H1 (cell line): ENCODE measurements around the gene FGGY.

Source experiments
- CHD2 ChIP-seq: IDR thresholded peaks from 2 replicates; pipeline ENCODE4 v1.6.1; 2012; ENCODE audit warnings: low read length, improper control_type of control experiment
- EP300 ChIP-seq, 2 experiments: IDR thresholded peaks; 1 replicate in 1 of 2; 2 replicates in 1 of 2; pipeline ENCODE4 v1.6.1; 2011 to 2012; ENCODE audit warnings: low read depth in 2 of 2, low read length in 2 of 2, mild to moderate bottlenecking in 2 of 2, borderline replicate concordance in 1 of 2, inconsistent platforms in 1 of 2, moderate library complexity in 1 of 2
- EZH2 ChIP-seq: fragments of 200-600 bp; sonication (generic); IDR thresholded peaks from 2 replicates; pipeline ENCODE4 v1.7.1; 2012; ENCODE audit warnings: low read depth, mild to moderate bottlenecking, moderate library complexity, low read length, inconsistent platforms; ENCODE audit not compliant: severe bottlenecking
- HDAC2 ChIP-seq, 2 experiments: fragments of 300-600 bp in 1 of 2; sonication (generic) in 1 of 2; IDR thresholded peaks; 2 replicates each; pipeline ENCODE4 v1.6.1; 2011 to 2012; ENCODE audit warnings: low read depth in 2 of 2, low read length in 2 of 2, mild to moderate bottlenecking in 2 of 2, moderate library complexity in 2 of 2, borderline replicate concordance in 1 of 2, inconsistent platforms in 1 of 2
- JUN ChIP-seq: IDR thresholded peaks from 2 replicates; pipeline ENCODE4 v1.6.1; 2011; ENCODE audit warnings: low read depth, mild to moderate bottlenecking, improper control_type of control experiment, low read length
- POLR2A ChIP-seq, 2 experiments: IDR thresholded peaks; 1 replicate in 1 of 2; 2 replicates in 1 of 2; pipeline ENCODE4 v1.6.1; 2011; ENCODE audit warnings: low read depth in 2 of 2, low read length in 2 of 2, mild to moderate bottlenecking in 2 of 2; ENCODE audit errors: control extremely low read depth in 1 of 2
- POU5F1 ChIP-seq: IDR thresholded peaks from 2 replicates; pipeline ENCODE4 v1.6.1; 2011; ENCODE audit warnings: low read depth, mild to moderate bottlenecking, low read length, moderate library complexity
- SIN3A ChIP-seq, 2 experiments: IDR thresholded peaks in 1 of 2; conservative IDR thresholded peaks in 1 of 2; 2 replicates each; pipeline ENCODE4 v1.6.1; 2011 to 2012; ENCODE audit warnings: low read length in 2 of 2, improper control_type of control experiment in 1 of 2, low read depth in 1 of 2, mild to moderate bottlenecking in 1 of 2
- SP4 ChIP-seq: IDR thresholded peaks from 2 replicates; pipeline ENCODE4 v1.6.1; 2012; ENCODE audit warnings: low read length, inconsistent platforms
- TEAD4 ChIP-seq: IDR thresholded peaks from 2 replicates; pipeline ENCODE4 v1.6.1; 2012; ENCODE audit warnings: low read depth, low read length, inconsistent platforms, mixed read lengths
- ZNF274 ChIP-seq: IDR thresholded peaks from 2 replicates; pipeline ENCODE4 v1.7.0; 2012; ENCODE audit warnings: low read length, borderline replicate concordance; ENCODE audit errors: extremely low read depth
- TF ChIP-seq, protein P1 (sequence below), 3 experiments: IDR thresholded peaks; 1 replicate in 2 of 3; 2 replicates in 1 of 3; pipeline versions ENCODE4 v1.5.1 to v1.6.1; 2011; ENCODE audit warnings: low read length in 3 of 3, mild to moderate bottlenecking in 3 of 3, inconsistent platforms in 2 of 3, low read depth in 1 of 3, moderate library complexity in 1 of 3; ENCODE audit not compliant: insufficient read depth in 1 of 3; ENCODE audit errors: control extremely low read depth in 1 of 3

DNA sequence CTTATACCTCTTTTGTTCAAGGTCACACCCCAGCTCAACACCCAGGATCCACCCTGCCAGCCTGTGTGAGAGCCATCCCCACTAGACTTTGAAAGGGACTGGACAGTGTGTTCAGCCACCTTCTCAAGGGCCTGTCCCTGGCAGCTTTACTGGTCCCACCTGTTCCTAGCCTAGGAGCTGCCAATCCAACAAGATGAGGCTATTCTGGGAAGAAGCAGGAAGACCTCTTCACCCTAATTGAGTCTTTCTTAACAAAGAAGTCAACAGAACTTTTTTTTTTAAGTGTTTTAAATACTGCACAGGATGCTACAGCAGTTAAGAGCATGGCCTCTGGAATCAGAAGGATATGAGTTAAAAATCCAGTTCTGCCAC lies 422.1 kb downstream of the FGGY start:
- TF ChIP-seq, protein P1, sequence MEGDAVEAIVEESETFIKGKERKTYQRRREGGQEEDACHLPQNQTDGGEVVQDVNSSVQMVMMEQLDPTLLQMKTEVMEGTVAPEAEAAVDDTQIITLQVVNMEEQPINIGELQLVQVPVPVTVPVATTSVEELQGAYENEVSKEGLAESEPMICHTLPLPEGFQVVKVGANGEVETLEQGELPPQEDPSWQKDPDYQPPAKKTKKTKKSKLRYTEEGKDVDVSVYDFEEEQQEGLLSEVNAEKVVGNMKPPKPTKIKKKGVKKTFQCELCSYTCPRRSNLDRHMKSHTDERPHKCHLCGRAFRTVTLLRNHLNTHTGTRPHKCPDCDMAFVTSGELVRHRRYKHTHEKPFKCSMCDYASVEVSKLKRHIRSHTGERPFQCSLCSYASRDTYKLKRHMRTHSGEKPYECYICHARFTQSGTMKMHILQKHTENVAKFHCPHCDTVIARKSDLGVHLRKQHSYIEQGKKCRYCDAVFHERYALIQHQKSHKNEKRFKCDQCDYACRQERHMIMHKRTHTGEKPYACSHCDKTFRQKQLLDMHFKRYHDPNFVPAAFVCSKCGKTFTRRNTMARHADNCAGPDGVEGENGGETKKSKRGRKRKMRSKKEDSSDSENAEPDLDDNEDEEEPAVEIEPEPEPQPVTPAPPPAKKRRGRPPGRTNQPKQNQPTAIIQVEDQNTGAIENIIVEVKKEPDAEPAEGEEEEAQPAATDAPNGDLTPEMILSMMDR (IDR thresholded peaks at IDR 0.05; ENCODE audit: control extremely low read depth in 1 of 3, insufficient read depth in 1 of 3, low read depth in 1 of 3, low read length in 3 of 3) = no peak
- TF ChIP-seq SIN3A (conservative IDR thresholded peaks at IDR 0.05 in 1 of 2, IDR thresholded peaks at IDR 0.05 in 1 of 2; ENCODE audit: low read depth in 1 of 2, low read length in 2 of 2) = no peak
- no peak for TF ChIP-seq POLR2A (IDR thresholded peaks at IDR 0.05; ENCODE audit: control extremely low read depth in 1 of 2, low read depth in 2 of 2, low read length in 2 of 2)
- TF ChIP-seq EZH2 = no peak
- no peak for TF ChIP-seq JUN
- no peak for TF ChIP-seq POU5F1
- no peak for TF ChIP-seq HDAC2 (IDR thresholded peaks at IDR 0.05; ENCODE audit: borderline replicate concordance in 1 of 2, low read depth in 2 of 2, low read length in 2 of 2)
- TF ChIP-seq EP300 (IDR thresholded peaks at IDR 0.05; ENCODE audit: borderline replicate concordance in 1 of 2, low read depth in 2 of 2, low read length in 2 of 2) = no peak
- no peak for TF ChIP-seq CHD2
- no peak for TF ChIP-seq TEAD4
- TF ChIP-seq SP4 = no peak
- no peak for TF ChIP-seq ZNF274
